MM.1S (cell line): ENCODE measurements around the gene PRR18.

Experiments used
- EZH2 ChIP-seq: fragments of 300-600 bp; sonication (generic); optimal IDR thresholded peaks from 2 replicates; pipeline ENCODE3; 2017; ENCODE audit warnings: low read depth, mild to moderate bottlenecking, antibody characterized with exemption, low read length, mixed read lengths
- TF ChIP-seq, protein P1 (sequence below): fragments of 300-600 bp; sonication (generic); IDR thresholded peaks from 2 replicates; pipeline ENCODE4 v1.5.1; 2016; ENCODE audit warnings: antibody characterized with exemption, low read length, mixed read lengths

DNA sequence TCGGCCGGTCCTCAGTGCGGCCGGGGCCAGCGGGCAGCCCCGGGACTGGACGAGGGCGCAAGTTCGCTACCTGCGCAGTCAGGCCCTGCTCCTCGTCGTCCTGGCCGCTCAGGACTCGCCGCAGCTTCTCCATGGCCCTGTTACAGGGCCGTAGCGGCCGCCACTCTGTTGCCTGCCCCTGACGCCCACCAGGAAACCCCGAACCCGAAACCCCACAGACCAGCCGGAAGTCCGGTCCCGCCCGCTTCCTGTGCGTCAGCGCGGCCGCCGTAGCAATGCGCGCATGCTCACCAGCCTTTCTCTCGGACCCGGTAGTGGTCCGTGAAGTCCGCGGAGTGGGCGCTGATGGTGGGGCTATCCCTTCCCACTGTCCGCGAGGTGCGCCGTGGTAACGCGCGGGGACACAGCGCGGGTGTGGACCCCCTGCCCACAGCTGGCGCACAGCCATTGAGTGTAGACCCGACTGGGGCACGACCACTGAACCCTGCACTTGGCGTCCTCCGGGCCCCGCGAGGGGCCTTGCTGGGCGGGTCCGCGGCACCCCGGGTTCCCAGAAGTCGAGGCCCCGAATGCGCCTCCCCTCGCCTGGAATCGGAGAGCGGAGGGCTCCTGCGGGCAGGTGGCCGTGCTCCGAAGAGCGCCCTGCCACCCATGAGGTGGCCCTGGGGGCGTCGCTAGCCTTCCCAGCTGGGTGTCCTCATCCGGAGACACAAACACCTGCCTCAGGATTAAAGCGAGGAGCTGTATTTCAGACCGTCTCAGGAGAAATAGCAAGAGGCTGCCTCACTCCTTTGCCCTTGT lies 34.4 kb upstream of the PRR18 start, which contains the start of gene SFT2D1:
- TF ChIP-seq, protein P1, sequence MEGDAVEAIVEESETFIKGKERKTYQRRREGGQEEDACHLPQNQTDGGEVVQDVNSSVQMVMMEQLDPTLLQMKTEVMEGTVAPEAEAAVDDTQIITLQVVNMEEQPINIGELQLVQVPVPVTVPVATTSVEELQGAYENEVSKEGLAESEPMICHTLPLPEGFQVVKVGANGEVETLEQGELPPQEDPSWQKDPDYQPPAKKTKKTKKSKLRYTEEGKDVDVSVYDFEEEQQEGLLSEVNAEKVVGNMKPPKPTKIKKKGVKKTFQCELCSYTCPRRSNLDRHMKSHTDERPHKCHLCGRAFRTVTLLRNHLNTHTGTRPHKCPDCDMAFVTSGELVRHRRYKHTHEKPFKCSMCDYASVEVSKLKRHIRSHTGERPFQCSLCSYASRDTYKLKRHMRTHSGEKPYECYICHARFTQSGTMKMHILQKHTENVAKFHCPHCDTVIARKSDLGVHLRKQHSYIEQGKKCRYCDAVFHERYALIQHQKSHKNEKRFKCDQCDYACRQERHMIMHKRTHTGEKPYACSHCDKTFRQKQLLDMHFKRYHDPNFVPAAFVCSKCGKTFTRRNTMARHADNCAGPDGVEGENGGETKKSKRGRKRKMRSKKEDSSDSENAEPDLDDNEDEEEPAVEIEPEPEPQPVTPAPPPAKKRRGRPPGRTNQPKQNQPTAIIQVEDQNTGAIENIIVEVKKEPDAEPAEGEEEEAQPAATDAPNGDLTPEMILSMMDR: no peak
- TF ChIP-seq EZH2: no peak
